Neural cell (in vitro differentiated cells): Measurements from ENCODE around the gene TRIM43. TPM values are rescaled to one million over a fixed set of nuclear protein-coding genes. Genes with fewer than 3 reads are reported as not detected.
"Not testable (repeated sequence)": the region's sequence is repeated elsewhere in the genome, so short reads cannot be mapped to it uniquely, and the experiment has no call there.

Experiments
- H2AFZ ChIP-seq: fragments of 200-600, 300-800 bp; sonication (generic), shearing (Covaris generic); 2 replicates; pipeline ENCODE4 v1.6.0; 2014; ENCODE audit warnings: low read depth, mild to moderate bottlenecking, antibody characterized with exemption, low read length, moderate library complexity
- H3F3A ChIP-seq: fragments of 200-600 bp; shearing (Covaris generic); 2 replicates; pipeline ENCODE4 v1.6.1; 2016; ENCODE audit warnings: mild to moderate bottlenecking, moderate library complexity, mixed read lengths, antibody characterized with exemption, low read length; ENCODE audit not compliant: insufficient read depth, poor library complexity, severe bottlenecking
- H3K27ac ChIP-seq: fragments of 200-600, 300-800 bp; sonication (generic), shearing (Covaris generic); 2 replicates; pipeline ENCODE4 v1.5.1; 2014; ENCODE audit warnings: mild to moderate bottlenecking, low read length, moderate library complexity
- H3K27me3 ChIP-seq: fragments of 300-800, 200-600 bp; sonication (generic), shearing (Covaris generic); 2 replicates; pipeline ENCODE4 v1.6.0; 2014; ENCODE audit warnings: mild to moderate bottlenecking, low read depth, low read length, moderate library complexity; ENCODE audit not compliant: insufficient read depth
- H3K36me3 ChIP-seq: fragments of 300-800, 200-600 bp; sonication (generic), shearing (Covaris generic); 2 replicates; pipeline ENCODE4 v1.5.1; 2014; ENCODE audit warnings: mild to moderate bottlenecking, antibody characterized with exemption, low read length, moderate library complexity; ENCODE audit not compliant: insufficient read depth
- H3K4me2 ChIP-seq: fragments of 300-800, 200-600 bp; sonication (generic), shearing (Covaris generic); 2 replicates; pipeline ENCODE4 v1.6.0; 2014; ENCODE audit warnings: mild to moderate bottlenecking, low read length
- H3K4me3 ChIP-seq: fragments of 300-800, 200-600 bp; sonication (generic), shearing (Covaris generic); 2 replicates; pipeline ENCODE4 v1.5.1; 2014; ENCODE audit warnings: mild to moderate bottlenecking, low read length, moderate library complexity
- H3K79me2 ChIP-seq: fragments of 200-600 bp; shearing (Covaris generic); replicated peaks from 2 replicates; pipeline ENCODE4 v1.6.0; 2014; ENCODE audit warnings: mild to moderate bottlenecking, low read length, moderate library complexity; ENCODE audit not compliant: insufficient read depth
- H3K9ac ChIP-seq: fragments of 300-800, 200-600 bp; sonication (generic), shearing (Covaris generic); 2 replicates; pipeline ENCODE4 v1.6.1; 2016; ENCODE audit warnings: mild to moderate bottlenecking, low read length, mixed read lengths
- H3K9me2 ChIP-seq: fragments of 200-600 bp; shearing (Covaris generic); 2 replicates; pipeline ENCODE4 v1.6.1; 2016; ENCODE audit warnings: mild to moderate bottlenecking, low read length, mixed read lengths; ENCODE audit not compliant: insufficient read depth
- H3K9me3 ChIP-seq: fragments of 200-600, 300-800 bp; sonication (generic), shearing (Covaris generic); 2 replicates; pipeline ENCODE4 v1.6.1; 2016; ENCODE audit warnings: mild to moderate bottlenecking, mixed run types, low read length, moderate library complexity, mixed read lengths
- H4K20me1 ChIP-seq: fragments of 200-600 bp; shearing (Covaris generic); 2 replicates; pipeline ENCODE4 v1.6.1; 2016; ENCODE audit warnings: mild to moderate bottlenecking, mixed run types; ENCODE audit not compliant: insufficient read depth
- polyA plus RNA-seq: library from polyadenylated mRNA; depleted of rRNA; stranded (reverse); fragments of >200 nt; gene quantifications from 2 replicates; pipeline ENCODE4 v1.2.3, GENCODE V29; 2014

TRIM43 gene
- polyA plus RNA-seq, 1 donor from 2014 or later: not detected

GRCh38 chr2:95640515-95641288, 48.9 kb downstream of the TRIM43 start:
- not testable (repeated sequence) for H3F3A ChIP-seq, H3K27me3 ChIP-seq, H3K79me2 ChIP-seq, H3K9ac ChIP-seq, H4K20me1 ChIP-seq, H2AFZ ChIP-seq, H3K9me2 ChIP-seq, H3K4me3 ChIP-seq, H3K4me2 ChIP-seq, H3K9me3 ChIP-seq, H3K36me3 ChIP-seq, H3K27ac ChIP-seq

- not testable (repeated sequence) for H4K20me1 ChIP-seq, H3K4me2 ChIP-seq, H3K4me3 ChIP-seq, H3F3A ChIP-seq, H3K9ac ChIP-seq, H3K27me3 ChIP-seq, H3K9me3 ChIP-seq, H2AFZ ChIP-seq, H3K79me2 ChIP-seq, H3K36me3 ChIP-seq, H3K27ac ChIP-seq, H3K9me2 ChIP-seq
Observed at GRCh38 chr2:95641289-95641575, 49.4 kb downstream of the TRIM43 start.

GRCh38 chr2:95641787-95642186, 50.0 kb downstream of the TRIM43 start:
- H4K20me1 ChIP-seq, H3K9me3 ChIP-seq, H3K27ac ChIP-seq, H3K4me2 ChIP-seq, H3K9me2 ChIP-seq, H3K9ac ChIP-seq, H3K79me2 ChIP-seq, H2AFZ ChIP-seq, H3K4me3 ChIP-seq, H3K36me3 ChIP-seq, H3F3A ChIP-seq, H3K27me3 ChIP-seq: not testable (repeated sequence)

- H3K9me3 ChIP-seq, H3K27me3 ChIP-seq, H3K27ac ChIP-seq, H3K36me3 ChIP-seq, H3K9me2 ChIP-seq, H3K9ac ChIP-seq, H3K4me2 ChIP-seq, H2AFZ ChIP-seq, H3F3A ChIP-seq, H3K4me3 ChIP-seq, H3K79me2 ChIP-seq, H4K20me1 ChIP-seq: not testable (repeated sequence)
Observed at GRCh38 chr2:95642360-95642759, 50.6 kb downstream of the TRIM43 start.

GRCh38 chr2:95642951-95643350, 51.1 kb downstream of the TRIM43 start:
- not testable (repeated sequence) for H3K4me2 ChIP-seq, H3K79me2 ChIP-seq, H3K9ac ChIP-seq, H3K4me3 ChIP-seq, H3K9me3 ChIP-seq, H3K36me3 ChIP-seq, H3K9me2 ChIP-seq, H3K27ac ChIP-seq, H2AFZ ChIP-seq, H4K20me1 ChIP-seq, H3F3A ChIP-seq, H3K27me3 ChIP-seq

- not testable (repeated sequence) for H3K9me2 ChIP-seq, H3K9ac ChIP-seq, H3K27me3 ChIP-seq, H3K9me3 ChIP-seq, H3K4me2 ChIP-seq, H3F3A ChIP-seq, H3K27ac ChIP-seq, H4K20me1 ChIP-seq, H2AFZ ChIP-seq, H3K4me3 ChIP-seq, H3K36me3 ChIP-seq, H3K79me2 ChIP-seq
Observed at GRCh38 chr2:95645312-95645711, 53.5 kb downstream of the TRIM43 start.

GRCh38 chr2:95646274-95646994, 54.6 kb downstream of the TRIM43 start:
- H3K9me3 ChIP-seq, H3K27me3 ChIP-seq: not testable (repeated sequence)

GRCh38 chr2:95648894-95649544, 57.2 kb downstream of the TRIM43 start:
- H4K20me1 ChIP-seq, H3K4me2 ChIP-seq, H3K36me3 ChIP-seq, H2AFZ ChIP-seq, H3F3A ChIP-seq, H3K9ac ChIP-seq, H3K27me3 ChIP-seq, H3K27ac ChIP-seq, H3K9me3 ChIP-seq, H3K79me2 ChIP-seq, H3K4me3 ChIP-seq, H3K9me2 ChIP-seq: not testable (repeated sequence)

More at GRCh38 chr2:95646274-95646994, 54.6 kb downstream of the TRIM43 start:
- H3K79me2 ChIP-seq, H4K20me1 ChIP-seq, H3K36me3 ChIP-seq, H3K9ac ChIP-seq, H2AFZ ChIP-seq, H3K4me3 ChIP-seq, H3K27ac ChIP-seq, H3K9me2 ChIP-seq, H3F3A ChIP-seq, H3K4me2 ChIP-seq: not testable (repeated sequence)
